CD4-positive, alpha-beta T cell treated with Interleukin-12 subunit alpha and Interleukin-12 subunit beta, for 1 hour (primary cell): Measurements from ENCODE around the gene MGA.

Source experiments
- DNase-seq: peaks from one replicate; pipeline ENCODE4 v3.0.0-alpha.2; 2020

Gene MGA

DNA sequence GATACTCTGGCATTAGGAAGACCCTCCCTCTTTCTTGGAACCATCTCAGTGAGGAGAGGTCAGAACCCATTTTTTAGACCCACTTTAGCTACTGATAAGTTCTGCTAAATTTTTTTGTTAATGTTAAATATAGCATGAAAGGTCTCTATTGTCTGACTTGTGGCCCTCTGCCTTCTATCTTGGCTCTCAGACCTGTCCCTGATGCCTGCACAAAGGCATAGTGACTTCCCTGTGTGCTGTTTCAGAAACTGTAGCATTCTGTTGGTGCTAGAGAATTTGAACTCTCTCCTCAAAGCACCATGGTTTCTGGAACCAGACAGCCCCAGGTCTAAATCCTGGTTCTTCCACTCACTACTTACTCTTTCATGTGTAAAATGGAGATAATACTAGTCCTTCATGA is 129.5 kb downstream of the MGA start:
- no peak for DNase-seq

DNA sequence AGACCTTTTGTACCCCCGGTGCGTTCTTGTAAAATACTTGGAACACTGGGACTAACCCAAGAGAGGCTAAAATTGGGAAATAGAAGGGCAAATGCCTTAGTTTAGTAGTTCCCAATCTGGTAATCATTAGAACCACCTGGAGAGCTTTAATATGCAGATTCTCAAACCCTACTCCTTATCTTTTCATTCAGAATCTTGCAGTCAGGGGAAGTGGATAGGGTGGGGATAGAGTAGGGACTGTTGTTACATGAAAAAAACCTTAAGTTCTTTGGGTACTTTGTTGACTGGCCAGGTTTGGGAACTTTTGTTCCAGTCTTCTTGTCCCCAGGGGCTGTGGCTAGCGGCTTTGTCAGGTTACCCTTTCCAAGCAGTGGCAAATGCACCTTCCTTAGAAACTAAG is 130.0 kb downstream of the MGA start:
- DNase-seq, result no peak

DNA sequence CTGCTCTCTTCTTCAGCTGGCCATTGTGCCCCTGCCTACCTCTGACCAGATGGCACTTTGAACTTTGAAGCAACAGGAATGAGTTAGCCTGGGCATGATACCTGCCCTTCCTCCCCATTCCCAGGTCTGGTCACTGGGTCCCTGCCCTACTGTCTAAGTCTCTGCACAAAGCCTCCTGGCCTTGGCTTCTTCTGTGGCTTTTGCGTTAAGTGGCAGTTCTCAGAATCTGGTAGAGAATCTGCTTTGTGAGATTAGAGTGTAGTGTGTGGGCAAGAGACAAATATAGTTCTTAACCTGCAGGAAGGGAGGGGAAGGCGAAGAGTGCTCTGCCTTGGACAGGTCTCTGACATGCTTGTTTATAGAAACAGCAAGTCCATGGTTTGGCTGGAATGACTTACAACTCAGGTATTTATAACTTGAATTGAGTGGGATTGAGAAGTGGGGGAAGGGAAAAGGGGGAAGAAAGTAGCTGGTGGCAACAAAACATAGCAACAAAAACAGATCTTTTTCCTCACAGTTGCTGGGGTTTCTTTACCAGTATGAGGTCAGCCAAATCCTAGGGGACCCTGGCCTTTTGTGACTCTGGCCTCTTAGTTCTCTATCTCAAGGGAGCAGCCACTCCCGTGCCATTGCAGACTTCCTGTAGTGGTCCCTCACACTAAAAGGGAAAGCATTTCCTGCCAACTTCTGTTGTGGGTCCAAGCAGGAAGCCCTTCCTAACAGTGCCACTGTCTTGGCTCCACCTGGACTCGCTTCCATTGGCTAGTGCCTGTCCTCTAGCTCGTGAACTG is 130.7 kb downstream of the MGA start:
- no peak for DNase-seq

DNA sequence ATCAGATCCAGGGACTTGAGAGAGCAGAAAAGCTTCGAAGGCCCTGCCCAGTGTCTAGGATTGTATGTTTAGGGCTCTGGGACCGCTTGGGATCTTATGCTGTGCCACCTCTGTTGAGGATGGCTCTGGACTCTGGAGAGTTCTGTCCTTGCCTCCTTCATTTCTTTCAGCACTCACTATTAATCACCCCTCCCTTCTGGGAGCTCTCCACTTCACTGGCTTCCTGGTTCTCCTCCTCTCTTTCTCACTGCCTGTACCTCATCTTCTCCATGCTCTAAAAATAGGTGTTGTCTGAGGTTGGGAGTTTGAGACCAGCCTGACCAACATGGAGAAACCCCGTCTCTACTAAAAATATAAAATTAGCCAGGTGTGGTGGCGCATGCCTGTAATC is 131.3 kb downstream of the MGA start:
- DNase-seq, result no peak

DNA sequence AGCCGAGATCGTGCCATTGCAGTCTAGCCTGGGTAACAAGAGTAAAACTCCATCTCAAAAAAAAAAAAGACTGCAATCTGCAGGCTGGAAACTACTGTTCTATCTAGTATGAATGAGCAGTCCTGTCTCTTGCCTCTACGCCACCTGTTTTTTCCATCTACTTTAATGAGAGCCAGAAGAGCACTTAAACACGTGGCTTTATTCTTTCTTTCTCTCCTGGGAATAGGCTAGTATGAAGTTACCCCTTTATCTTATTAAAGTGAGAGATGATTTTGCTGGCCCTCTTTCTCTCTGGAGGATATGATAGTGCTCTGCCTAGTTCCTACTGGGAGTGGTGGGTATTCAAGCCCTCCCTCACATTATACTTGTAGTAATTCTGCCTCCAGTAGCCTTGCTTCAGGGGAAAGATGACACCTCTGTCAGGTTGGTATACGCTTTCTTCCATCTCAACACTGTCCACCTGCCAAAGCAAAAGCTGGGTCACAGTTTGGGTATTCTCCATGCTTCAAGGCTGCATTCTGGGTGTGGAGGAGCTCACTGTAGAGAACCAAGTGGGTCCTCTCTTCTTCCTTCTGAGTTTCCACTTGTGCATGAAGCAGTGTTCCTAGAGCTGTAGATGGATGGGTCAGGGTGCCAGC is 131.9 kb downstream of the MGA start:
- no peak for DNase-seq

DNA sequence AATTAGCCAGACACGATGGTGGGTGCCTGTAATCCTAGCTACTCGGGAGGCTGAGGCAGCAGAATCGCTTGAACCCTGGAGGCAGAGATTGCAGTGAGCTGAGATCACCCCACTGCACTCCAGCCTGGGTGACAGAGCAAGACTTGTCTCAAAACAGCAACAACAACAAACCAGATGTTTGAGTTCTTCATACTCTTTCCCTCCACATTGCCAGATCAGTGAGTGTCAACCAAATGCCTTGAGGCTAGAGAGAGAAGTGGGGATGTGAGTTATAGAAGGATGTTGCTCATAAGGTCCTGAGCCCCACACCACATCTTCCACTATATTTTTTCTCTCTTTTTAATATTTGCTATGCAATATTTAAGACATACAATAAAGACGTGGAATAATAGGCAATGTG is 133.9 kb downstream of the MGA start:
- no peak for DNase-seq

DNA sequence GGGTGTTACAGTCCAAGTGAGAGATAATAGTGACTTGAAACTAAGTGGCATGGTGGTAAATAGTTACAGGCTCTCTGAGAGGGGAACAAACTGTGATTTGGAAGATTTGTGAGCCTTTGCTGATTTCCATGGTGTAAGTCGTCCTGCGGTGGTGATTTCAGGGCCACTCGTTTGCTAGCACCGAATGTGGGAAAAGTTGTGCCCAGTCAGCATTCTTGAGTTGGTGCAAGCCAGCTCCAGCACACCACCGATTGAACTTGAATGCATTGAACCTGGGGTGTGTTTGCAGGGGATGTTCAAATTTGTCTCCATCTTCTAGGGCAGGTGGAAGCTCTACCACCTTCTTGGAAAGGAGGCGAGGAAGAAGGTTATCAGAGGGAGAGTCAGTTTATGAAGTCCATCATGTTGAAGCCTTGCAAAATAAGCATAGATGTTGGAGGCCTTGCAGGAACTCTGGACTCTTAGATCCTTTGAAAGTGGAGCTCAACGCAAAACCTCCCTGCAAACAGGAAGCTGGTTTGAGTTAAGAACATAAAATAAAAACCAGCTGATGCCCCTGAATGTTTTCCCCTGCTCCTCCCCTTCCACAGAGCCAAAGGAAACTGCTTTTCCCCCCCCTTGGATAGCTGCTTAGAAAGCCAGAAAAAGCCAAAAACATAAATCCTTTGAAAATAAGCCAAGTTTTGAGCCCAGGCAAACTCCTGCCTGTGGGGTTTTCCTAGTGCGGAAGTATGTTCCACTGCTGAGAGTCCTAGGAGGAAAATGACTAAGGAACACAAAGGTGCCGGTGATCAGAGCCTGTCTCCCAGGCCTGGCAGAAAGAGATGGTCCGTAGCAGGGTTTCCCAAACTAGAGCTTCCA is 136.0 kb downstream of the MGA start:
- no peak for DNase-seq

DNA sequence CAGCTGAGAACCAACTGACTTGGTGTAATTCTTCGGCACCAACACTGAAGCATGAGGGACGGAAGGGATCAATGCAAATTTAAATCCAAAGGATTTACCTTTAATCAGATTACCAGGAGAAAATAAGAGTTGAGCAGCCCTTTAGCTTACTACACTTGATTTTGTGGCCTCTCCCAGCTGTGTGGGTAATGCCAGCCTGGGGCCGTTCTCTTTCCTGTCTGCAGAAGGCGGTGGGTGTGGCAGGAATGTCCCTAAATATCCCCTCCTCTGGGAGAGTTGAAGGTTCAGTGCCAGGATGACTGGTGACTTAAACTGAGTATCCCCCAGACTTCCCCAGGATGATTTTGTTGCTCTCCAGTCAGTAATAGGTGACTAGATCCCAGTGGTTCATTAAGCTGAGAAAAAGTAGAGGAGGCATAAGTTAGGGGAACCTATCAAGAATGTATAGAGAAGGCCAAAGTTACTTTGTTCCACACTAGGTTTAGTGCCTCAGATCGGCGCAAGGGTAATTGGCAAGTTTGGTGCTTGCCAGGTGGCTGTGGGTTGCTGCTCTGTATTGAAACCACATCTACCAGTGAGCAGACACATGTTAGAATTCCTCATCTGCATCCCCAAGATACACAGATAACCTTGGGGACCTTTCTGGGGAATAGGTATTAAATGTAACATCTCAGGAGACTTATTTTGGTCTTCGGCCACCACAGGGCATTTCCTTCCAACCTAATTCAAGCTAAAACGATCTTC is 137.2 kb downstream of the MGA start:
- no peak for DNase-seq

DNA sequence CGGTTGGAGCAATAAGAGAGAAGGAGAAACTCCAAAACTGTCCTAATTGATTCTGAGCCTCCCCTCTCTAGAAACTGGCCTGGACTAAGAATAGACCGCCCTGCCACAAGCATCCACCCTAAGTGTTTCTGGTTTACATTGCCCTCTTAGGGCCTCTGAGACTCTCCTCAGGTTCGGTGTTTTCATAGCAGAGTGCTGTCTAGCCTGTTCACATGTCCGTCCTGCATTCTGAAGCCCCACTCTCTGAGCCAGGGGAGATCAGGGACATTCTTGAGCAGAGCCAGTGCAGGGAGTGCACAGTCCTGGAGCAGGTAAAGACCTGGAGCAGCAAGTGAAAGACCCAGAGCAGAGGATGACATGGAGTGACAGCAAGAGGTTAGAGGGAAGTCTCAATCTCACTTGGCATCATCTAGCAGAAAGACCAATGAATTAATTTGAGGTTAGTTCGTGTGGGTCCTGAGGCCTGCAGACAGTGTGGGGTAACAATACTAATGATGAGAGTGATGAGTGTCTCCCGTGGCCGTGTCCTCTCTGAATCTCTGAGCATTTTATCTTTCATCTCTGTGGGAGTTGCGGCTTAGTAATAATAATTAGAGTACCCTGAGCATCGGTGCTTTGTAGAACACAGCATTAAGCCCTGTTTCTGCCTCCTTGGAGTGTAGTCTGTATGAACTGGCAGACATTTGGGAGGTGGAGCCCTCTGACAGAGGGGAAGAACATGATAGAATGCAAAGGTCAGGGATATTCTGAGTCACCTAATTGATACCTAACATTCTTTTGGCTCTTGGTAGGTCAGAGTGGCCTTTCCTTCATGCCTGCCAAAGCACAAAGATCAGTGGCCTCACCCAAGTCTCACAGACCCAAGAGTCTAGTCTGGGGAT is 138.6 kb downstream of the MGA start:
- DNase-seq, result no peak

DNA sequence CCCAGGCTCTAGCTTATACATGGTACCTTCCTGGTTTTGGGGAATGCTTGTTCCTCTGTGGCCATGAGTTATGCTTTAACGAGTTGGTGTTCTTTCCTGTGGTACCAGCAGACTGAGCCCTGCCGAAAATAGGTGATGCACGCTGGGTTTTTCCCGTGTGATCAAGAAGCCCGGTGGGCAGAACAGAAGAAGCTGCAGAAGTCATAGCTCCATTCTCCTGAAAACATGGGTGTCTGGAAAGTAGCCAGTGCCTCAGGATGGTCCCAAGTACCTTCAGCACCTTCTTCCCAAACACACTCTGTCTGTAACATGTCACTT is 139.2 kb downstream of the MGA start:
- DNase-seq, result no peak

DNA sequence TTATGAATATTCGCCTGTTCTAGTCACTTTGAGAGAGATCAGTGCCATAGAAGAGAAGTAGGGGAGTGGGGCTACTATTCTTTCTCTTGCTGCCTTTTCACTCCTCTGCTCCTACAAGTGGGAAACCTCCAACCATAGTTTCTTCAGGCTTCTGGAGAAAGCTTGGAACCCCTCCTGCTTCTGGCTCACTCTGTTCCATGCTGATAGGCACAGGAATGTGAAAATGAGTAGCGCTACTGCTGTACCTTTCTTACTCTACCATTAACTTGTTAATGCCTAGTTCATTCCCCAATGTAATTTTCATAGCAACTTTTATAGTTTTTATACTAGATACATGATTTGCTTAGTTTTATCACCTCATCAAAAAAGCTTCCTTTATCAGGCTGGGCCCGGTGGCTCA is 141.0 kb downstream of the MGA start:
- no peak for DNase-seq

DNA sequence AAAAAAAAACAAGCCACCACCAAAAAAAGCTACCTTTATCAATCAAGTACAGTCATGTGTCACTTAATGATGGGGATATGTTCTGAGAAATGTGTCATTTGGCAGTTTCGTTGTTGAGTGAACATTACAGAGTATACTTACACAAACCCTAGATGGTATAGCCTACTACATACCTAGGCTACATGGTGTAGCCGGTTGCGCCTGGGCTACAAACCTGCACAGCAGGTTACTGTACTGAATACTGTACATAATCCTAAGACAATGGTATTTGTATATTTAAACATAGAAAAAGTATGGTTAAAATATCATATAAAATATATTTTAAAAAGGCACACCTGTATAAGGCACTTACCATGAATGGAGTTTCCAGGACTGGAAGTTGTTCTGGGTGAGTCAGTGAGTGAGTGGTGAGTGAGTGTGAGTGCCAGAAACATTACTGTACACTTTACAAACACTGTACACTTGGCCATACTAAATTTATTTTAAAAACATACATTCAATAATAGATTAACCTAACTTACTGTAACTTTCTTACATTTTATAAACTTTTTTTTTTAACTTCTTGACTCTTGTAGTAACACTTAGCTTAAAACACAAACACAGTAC is 141.7 kb downstream of the MGA start:
- DNase-seq, result no peak

DNA sequence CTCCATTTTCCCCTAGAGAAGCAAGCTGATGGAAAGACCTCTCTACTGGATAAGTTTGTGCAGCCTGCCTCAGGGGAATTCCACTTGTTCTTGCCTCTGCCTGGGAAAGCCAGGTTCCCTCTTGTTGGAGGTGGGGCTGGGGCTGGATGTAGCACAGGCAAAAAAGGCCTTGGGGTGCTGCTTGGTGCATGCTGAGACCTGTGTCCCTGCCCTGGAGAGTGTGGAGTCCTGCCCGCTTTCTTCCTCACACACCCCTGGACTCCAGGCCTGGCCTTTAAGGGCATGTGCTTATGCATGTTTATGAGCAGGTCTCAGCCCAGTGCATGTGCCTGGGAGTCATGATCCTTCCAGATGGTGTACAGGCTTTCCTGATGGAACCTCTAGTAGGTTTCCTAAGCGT is 144.2 kb downstream of the MGA start:
- no peak for DNase-seq

DNA sequence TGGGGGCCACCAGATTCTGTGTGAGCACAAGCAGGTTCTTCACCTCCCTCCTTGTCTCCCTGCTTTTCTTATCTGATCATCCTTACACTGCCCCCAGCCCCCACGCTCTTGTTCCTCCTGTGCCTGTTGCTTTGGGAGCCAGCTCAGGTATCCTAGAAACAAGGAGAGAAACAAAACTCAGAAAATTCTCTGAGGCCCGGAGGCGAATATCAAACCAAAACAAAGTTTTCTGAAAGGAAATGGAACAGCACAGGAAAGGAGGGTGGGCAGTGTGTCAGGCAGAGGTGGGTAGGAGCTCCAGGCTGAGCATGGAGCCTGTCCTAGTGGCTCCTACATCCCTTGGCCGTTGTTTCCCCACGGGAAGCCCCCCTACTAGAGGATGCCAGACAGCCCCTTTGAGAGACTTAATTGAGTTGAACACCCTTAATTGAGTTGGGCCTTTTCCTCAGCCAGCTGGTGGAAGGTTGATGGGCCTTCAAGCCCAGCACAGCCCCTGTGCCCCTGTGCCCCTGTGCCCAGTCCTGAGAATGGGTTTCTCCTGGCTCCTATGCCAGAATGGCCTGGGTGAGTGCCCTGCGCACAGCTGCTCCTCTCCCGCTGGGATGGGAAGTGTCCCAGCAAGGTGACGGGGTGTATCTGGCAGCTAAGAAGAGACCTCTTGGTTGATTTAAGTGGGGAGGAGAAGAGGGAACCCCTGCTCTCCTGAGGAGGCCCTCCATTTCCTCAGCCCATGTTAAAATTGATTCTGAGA is 144.9 kb downstream of the MGA start:
- DNase-seq, result no peak

DNA sequence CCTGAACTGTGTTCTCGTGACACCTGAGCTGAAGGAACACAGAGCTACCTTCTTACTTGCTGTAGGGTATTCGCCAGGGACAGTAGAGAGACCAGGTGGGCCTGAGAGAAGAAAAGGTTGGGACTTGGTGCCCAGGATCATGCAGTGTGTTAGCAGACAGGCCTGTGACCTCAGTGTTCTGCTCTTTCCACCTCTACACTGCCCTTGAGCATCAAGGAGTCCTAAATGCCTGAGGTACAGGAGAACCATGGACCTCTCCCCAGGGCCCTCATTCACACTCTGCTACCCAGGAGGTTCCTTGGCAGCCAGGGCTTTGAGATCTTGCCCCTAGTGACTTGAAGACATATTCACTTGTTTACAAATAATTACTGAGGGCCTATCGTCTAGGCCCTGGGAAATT is 145.5 kb downstream of the MGA start:
- no peak for DNase-seq

DNA sequence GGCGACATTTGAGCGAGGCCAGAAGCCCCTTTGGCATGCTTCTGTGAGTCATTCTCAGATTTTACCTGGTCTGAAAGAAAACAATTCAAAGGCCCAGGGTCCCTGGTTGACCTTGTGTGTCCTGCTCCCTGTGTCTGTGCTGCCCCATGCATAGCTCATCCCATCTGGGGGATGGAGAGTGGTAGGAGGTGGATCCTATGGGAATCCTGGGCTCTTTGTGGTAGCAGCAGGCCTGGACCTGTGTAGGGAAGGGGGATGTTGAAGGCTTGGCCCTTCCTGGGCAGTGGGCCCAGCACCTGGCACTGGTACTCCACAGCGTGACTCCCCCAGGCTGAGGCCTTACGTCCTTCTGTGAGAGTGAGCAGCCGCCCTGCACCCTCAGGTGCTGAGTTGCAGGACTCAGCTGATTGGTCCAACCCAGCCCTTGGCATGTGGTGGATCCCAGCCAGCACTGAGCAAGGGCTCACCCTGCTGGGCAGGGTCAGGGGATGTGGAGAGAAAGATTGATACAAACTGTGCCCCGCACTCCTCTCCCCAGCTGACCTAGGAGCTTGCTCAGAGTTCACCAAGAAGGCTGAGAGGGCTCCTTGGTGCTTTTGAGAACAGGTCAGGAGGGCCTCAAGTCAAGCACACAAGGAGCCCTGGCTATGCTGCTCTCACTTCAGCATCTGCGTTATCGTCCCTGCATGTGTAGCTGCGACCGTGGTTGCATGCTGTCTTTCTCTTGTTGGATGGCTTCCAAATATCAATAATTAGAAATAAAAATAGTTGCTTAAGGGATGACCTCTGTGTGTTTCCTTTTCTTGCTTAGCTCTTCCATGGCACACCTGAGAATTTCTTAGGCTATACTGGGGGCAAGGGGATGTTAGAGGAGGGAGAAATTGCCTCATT is 146.3 kb downstream of the MGA start:
- DNase-seq, result no peak

DNA sequence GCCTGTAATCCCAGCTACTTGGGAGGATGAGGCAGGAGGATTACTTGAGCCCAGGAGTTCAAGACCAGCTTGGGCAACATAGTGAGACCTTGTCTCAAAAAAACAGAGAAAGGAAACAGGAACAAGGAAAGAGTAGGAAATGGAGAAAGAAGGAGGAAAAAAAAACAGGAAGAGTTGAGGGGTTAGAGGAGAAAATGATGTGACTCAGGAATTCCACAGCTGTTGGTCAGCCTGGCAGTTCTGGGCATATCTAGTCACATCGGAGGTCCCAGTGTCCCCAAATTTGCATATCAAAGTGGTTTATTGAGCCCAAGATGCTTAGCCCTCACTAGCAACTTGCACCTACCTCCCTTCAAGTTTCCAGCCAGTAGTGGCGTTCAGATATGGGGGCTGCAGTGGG is 148.9 kb downstream of the MGA start:
- no peak for DNase-seq

DNA sequence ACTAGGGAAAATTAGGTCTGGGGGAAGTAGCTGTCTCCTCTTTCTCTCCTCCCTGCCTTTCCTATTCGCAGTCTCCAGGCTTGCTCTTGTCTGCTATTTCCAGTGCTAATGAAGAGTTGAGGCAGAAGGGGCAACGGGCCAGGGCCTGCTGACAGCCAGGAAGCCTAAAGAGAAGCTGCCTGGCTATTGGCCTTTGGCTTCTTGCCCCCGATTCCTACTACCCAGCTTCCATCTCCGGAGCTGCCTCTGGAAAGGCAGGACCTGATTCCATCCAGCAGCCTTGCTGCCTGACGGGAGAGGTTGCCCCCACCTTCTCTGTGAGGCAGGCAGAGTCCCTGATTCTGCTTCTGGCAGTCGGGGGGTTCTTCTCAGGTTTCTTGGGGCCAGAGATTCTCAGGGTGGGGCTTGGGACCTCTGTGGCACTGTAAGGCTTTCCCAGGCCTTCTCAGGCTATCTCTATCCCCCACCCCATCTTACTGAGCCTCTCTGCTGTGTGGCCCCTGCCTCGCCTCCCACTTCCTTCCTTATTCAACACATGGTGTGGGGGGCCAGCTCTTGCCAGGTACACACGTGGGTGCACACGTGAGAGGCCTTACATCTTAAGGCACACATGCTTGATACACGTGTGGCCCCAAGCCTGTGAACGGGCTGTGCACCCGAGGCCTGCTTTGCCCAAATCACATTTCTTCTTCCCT is 149.5 kb downstream of the MGA start:
- DNase-seq, result no peak

DNA sequence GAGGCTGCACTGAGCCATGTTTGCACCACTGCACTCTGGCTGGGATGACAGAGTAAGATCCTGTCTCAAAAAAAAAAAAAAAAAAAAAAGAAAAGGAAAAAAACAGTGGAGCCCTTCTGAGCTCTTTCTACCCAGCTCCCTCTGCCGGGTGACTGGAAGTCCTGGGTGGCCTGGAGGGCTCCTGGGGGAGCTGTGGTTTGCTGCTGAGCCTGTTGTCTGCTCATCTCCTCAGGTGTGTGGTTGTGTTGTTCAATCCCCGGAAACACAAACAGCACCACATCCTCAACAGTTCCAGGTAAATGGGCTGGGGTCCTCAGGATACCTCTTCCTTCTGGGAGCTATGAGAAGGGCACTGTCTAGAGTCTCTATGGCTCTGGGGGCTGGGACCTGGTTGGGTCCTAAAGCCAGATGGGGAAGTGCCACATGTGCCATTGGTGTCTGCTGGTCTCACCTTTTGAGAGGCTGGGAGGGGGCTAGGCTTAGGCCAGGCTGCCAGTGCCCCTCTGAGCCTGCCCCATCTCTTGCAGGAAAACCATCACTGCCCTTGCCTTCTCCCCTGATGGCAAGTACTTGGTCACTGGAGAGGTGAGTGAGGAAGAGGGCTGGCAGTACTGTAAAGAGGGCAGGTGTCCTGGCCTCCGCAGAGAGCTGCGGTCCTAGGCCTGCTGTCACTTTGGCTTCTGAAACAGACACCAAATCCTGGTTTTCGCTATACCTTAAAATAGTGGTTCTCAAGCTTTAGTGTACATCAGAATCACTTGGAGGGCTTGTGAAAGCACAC is 150.6 kb downstream of the MGA start:
- DNase-seq, result no peak
